WERI-Rb-1 (cell line): ENCODE measurements around the gene CD55.

Experiments
- DNase-seq: peaks from one replicate; pipeline ENCODE4 v3.0.0-alpha.2; 2020
- H3K27ac ChIP-seq: fragments of 250-450 bp; sonication (Bioruptor Pico); 2 replicates; pipeline ENCODE4 v1.5.1; 2020; ENCODE audit warnings: mild to moderate bottlenecking, moderate library complexity
- H3K27me3 ChIP-seq: fragments of 250-450 bp; sonication (Bioruptor Pico); 2 replicates; pipeline ENCODE4 v1.5.1; 2021; ENCODE audit warnings: mild to moderate bottlenecking, low read depth, moderate library complexity; ENCODE audit not compliant: insufficient read depth, severe bottlenecking
- H3K36me3 ChIP-seq: fragments of 250-450 bp; sonication (Bioruptor Pico); 2 replicates; pipeline ENCODE4 v1.5.1; 2020; ENCODE audit warnings: mild to moderate bottlenecking, moderate library complexity
- H3K4me3 ChIP-seq: 2 replicates; pipeline ENCODE4 v1.5.1; 2011; ENCODE audit warnings: low read depth, mild to moderate bottlenecking, control low read depth, low read length
- H3K9me3 ChIP-seq: fragments of 250-450 bp; sonication (Bioruptor Pico); 2 replicates; pipeline ENCODE4 v1.5.1; 2021; ENCODE audit warnings: mild to moderate bottlenecking, moderate library complexity; ENCODE audit not compliant: severe bottlenecking
- CTCF ChIP-seq: IDR thresholded peaks from 2 replicates; pipeline ENCODE4 v1.5.1; 2011; ENCODE audit warnings: low read depth, mild to moderate bottlenecking, control low read depth, inconsistent platforms, low read length

Gene CD55

GRCh38 chr1:207298636-207299398 is 22.7 kb upstream of the CD55 start:
- peaks cover 97% of the 10 kb centered on the region for H3K27me3 ChIP-seq
- no peaks in the 10 kb centered on the region for H3K36me3 ChIP-seq
- TF ChIP-seq CTCF, result no peak
- H3K4me3 ChIP-seq, result no peak overlapping the region
- DNase-seq, result no peak
- peaks cover 2% of the 10 kb centered on the region for H3K9me3 ChIP-seq
- H3K27ac ChIP-seq, result no peak overlapping the region

DNA sequence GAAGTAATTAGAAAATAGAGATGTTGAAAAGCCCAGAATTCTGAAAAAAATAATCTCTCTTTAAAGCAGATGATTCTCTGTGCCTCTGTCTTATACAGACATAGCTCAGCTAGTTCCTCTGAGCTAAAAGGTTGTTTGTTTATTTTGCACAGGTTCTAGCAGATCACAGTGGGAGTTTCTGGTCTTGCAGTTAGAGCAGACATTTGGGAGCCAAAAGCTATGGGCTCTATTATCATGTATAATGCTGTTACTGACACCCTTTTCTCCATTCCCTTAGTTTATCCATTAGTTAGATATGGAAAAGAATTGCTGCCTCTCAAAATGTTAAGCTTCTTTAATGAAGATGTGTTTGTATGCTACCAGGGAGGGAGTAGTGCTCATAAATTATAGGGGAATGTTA is 20.5 kb upstream of the CD55 start:
- H3K4me3 ChIP-seq, result no peak overlapping the region
- H3K9me3 ChIP-seq, result peaks cover 2% of the 10 kb centered on the region
- no peak for TF ChIP-seq CTCF
- peaks cover 89% of the 10 kb centered on the region for H3K27me3 ChIP-seq
- H3K27ac ChIP-seq, result no peak overlapping the region
- H3K36me3 ChIP-seq, result no peaks in the 10 kb centered on the region
- DNase-seq, result no peak

GRCh38 chr1:207302618-207303393 is 18.7 kb upstream of the CD55 start:
- no peak overlapping the region for H3K27ac ChIP-seq
- H3K27me3 ChIP-seq, result peaks cover 88% of the 10 kb centered on the region
- TF ChIP-seq CTCF, result no peak
- H3K4me3 ChIP-seq, result no peak overlapping the region
- no peaks in the 10 kb centered on the region for H3K36me3 ChIP-seq
- H3K9me3 ChIP-seq, result peaks cover 2% of the 10 kb centered on the region
- DNase-seq, result no peak

DNA sequence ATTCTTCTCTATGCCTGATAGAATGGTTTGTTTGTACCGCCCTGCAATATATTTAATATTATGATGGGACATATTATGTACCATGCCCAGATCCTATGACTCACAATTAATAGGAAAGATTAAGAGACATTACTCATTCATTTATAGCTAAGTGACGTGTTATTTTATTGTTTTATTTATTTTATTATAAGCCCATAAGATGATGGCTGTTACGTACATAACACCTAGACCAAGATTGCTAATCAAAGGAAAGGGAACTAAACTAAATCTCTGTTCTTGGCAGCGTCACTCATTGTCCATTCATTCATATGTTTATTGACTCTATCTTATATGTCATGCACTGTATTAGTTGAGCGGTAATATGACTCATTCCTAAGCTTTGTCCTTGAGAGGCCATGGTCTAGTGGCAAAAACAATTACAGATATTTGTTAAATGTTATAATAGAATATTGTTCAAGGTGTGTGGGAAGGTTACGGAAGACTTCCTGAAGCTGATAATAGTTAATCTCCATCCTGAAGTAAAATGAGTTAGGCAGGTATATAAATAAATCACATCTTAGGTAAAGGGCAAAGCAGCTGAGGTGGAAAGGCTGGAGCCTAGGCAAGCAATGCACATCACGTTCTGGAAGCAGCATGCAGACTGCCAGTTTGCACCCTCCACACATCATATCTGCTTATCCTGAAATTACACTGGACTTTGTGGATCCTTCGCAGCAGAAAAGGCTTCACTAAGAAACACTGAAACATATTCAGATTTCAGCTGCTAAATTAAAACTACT is 16.6 kb upstream of the CD55 start:
- Histone ChIP-seq H3K27ac (no peak overlapping the region), H3K36me3 (no peaks in the 10 kb centered on the region), H3K4me3 (no peak overlapping the region), H3K9me3 (peaks cover 2% of the 10 kb centered on the region), H3K27me3 (peaks cover 86% of the 10 kb centered on the region)
- DNase-seq, result no peak
- TF ChIP-seq CTCF, result no peak

- Histone ChIP-seq H3K36me3 (no peaks in the 10 kb centered on the region), H3K4me3 (no peak overlapping the region), H3K27ac (no peak overlapping the region), H3K27me3 (peaks cover 82% of the 10 kb centered on the region), H3K9me3 (peaks cover 2% of the 10 kb centered on the region)
- no peak for DNase-seq
- TF ChIP-seq CTCF, result no peak
Measured at GRCh38 chr1:207305489-207305873, 16.0 kb upstream of the CD55 start.
